Right lobe of liver (tissue), 4 donors: ENCODE measurements around the gene ANXA3.

Experiments used
- POLR2A ChIP-seq: fragments of 450-650 bp; IDR thresholded peaks from one replicate; pipeline ENCODE4 v1.6.1; 2017; ENCODE audit warnings: antibody characterized with exemption, mild to moderate bottlenecking
- TF ChIP-seq, protein P1 (sequence below), 4 donors: fragments of 200-600 bp in 3 of 4; fragments of 450-650 bp in 1 of 4; IDR thresholded peaks; one replicate each; pipeline versions ENCODE4 v1.5.1 to v1.8.0; 2016 to 2022; ENCODE audit warnings: antibody characterized with exemption in 4 of 4, mild to moderate bottlenecking in 2 of 4
- donor health status: DM: no; HTN: no; CAD: no.
- donor health status: DM: no; HTN: no; CAD: no.
- donor health status: DM: no; HTN: yes; CAD: no.

DNA sequence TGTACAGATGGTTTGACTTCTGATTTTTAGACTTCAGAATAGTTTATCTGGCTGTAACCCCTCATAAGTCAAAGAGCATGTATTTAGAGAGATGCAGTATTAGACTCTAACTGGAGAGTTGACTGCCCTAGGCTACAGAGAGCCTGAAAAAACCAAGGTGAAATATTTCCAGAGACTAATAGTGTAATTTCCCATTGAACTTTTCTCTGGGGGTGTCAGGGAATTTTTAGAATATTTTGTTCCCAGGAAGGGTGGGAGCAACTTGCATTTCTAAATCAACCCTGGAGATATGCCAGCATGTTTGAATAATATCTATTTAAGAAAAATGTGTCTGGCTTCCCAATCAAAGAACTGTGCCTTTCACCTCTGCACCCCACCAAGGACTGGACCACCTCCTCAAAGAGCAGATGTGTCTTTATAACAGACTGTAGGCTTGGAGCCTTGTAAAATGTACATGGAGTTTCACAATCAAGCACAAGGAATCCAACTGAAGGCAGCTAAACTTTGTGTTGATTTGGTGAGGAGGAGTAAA, 2.0 kb downstream of the ANXA3 start:
- TF ChIP-seq, protein P1, sequence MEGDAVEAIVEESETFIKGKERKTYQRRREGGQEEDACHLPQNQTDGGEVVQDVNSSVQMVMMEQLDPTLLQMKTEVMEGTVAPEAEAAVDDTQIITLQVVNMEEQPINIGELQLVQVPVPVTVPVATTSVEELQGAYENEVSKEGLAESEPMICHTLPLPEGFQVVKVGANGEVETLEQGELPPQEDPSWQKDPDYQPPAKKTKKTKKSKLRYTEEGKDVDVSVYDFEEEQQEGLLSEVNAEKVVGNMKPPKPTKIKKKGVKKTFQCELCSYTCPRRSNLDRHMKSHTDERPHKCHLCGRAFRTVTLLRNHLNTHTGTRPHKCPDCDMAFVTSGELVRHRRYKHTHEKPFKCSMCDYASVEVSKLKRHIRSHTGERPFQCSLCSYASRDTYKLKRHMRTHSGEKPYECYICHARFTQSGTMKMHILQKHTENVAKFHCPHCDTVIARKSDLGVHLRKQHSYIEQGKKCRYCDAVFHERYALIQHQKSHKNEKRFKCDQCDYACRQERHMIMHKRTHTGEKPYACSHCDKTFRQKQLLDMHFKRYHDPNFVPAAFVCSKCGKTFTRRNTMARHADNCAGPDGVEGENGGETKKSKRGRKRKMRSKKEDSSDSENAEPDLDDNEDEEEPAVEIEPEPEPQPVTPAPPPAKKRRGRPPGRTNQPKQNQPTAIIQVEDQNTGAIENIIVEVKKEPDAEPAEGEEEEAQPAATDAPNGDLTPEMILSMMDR (IDR thresholded peaks at IDR 0.05), result no peak
- TF ChIP-seq POLR2A, result no peak
